Lung (tissue), 12 donors: Measurements from ENCODE around the gene UIMC1. TPM values are rescaled to one million over a fixed set of nuclear protein-coding genes. Genes with fewer than 3 reads are reported as not detected.

Experiments
- ATAC-seq: fragments of 200-7000 bp; cut with Tn5 transposase; one replicate; pipeline ENCODE4 v1.9.1; 2020; ENCODE audit warnings: moderate number of reproducible peaks; ENCODE audit not compliant: insufficient read depth, low FRiP score
- DNase-seq, 3 donors: peaks; one replicate each; pipeline ENCODE4 v3.0.0-alpha.2; 2013 to 2017
- H3K27ac ChIP-seq, 2 donors: one replicate each; pipeline ENCODE4 v1.5.1; 2013; ENCODE audit warnings: mild to moderate bottlenecking in 2 of 2, moderate library complexity in 2 of 2, control low read depth in 1 of 2, inconsistent platforms in 1 of 2, low read depth in 1 of 2, low read length in 1 of 2
- H3K27me3 ChIP-seq, 3 donors: one replicate each; pipeline ENCODE4 v1.5.1; 2013; ENCODE audit warnings: low read length in 2 of 3; ENCODE audit not compliant: control insufficient read depth in 3 of 3, insufficient read depth in 3 of 3
- H3K36me3 ChIP-seq, 4 donors: one replicate each; pipeline ENCODE4 v1.5.1; 2013; ENCODE audit warnings: low read length in 4 of 4, mild to moderate bottlenecking in 1 of 4, moderate library complexity in 1 of 4; ENCODE audit not compliant: control insufficient read depth in 4 of 4, insufficient read depth in 4 of 4
- H3K4me1 ChIP-seq, 5 donors: one replicate each; pipeline ENCODE4 v1.5.1; 2013; ENCODE audit warnings: low read length in 5 of 5, mild to moderate bottlenecking in 2 of 5, moderate library complexity in 1 of 5; ENCODE audit not compliant: control insufficient read depth in 5 of 5, insufficient read depth in 5 of 5
- H3K4me3 ChIP-seq: one replicate; pipeline ENCODE4 v1.5.1; 2013; ENCODE audit warnings: mild to moderate bottlenecking, control low read depth, moderate library complexity
- H3K9ac ChIP-seq, 2 donors: one replicate each; pipeline ENCODE4 v1.5.1; 2013; ENCODE audit warnings: low read length in 2 of 2, control low read depth in 1 of 2; ENCODE audit not compliant: insufficient read depth in 1 of 2
- H3K9me3 ChIP-seq, 4 donors: one replicate each; pipeline ENCODE4 v1.5.1; 2013; ENCODE audit warnings: low read length in 3 of 4, mild to moderate bottlenecking in 1 of 4, moderate library complexity in 1 of 4; ENCODE audit not compliant: control insufficient read depth in 4 of 4, insufficient read depth in 3 of 4
- WGBS, 2 donors: extraction: QIAGEN DNeasy Blood & Tissue Kit; methylation state at CpG; one replicate each; pipeline ENCODE4 v1.1.7; 2013; 5-methylcytosine and 5-hydroxymethylcytosine counted together
- polyA plus RNA-seq, 2 donors: library from polyadenylated mRNA; stranded (reverse); fragments of 200-250 nt; gene quantifications; one replicate each; pipeline ENCODE4 v1.2.1, GENCODE V29; 2013
- total RNA-seq, 2 donors: library from RNA; depleted of rRNA in 1 of 2; stranded (reverse); fragments of >200 nt in 1 of 2; gene quantifications; one replicate each; pipeline ENCODE4 v1.2.1, GENCODE V29; 2014 to 2021
- TF ChIP-seq, protein P1 (sequence below): IDR thresholded peaks from 2 replicates; pipeline ENCODE4 v1.5.1; 2012; ENCODE audit warnings: mild to moderate bottlenecking; ENCODE audit errors: control extremely low read depth, extremely low read depth
- donor health status: control.
- donor health status: control.
- donor health status: Bipolar disorder and iron deficiency.
- donor health status: healthy.
- donor health status: DM: yes; HTN: yes; CAD: no.

The UIMC1 gene
- total and polyA plus RNA-seq, 4 donors: 21.6 to 50.8 (median 27.9) TPM

DNA sequence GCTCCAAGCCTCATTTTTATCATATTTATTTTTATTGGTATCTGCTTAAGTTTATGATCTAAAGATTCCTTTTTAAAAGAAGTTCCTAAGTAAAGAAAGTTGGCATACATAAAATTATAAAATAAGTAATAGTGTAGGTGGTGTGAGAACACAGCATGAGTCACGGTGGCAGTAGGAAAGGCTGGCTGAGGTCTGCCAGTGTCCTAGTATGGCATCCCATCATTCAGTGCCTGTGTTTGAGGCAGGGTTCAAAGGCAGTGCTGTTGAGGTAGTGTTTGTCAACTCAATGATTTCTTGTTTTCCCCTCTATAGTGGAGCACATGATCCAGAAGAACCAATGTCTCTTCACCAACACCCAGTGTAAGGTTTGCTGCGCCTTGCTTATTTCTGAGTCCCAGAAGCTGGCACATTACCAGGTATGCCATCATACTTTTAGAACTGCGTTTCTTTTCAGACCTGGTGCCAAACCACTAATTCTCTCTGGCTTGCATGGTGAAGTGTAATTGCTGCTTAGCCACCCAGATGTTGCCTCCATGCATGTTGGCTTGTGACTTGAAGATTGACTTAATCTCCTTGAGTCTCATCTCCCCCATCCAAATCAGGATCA, 34.3 kb upstream of the UIMC1 start:
- ATAC-seq (no peak), DNase-seq (no peak)
- H3K27me3 ChIP-seq: no peaks in the 10 kb centered on the region
- peaks cover 0 to 4% (median 0%) of the 10 kb centered on the region in 5 donors for H3K4me1 ChIP-seq
- no peak overlapping the region for H3K4me3 ChIP-seq
- H3K9me3 ChIP-seq: no peaks in the 10 kb centered on the region
- no peak overlapping the region for H3K9ac ChIP-seq
- TF ChIP-seq, protein P1, sequence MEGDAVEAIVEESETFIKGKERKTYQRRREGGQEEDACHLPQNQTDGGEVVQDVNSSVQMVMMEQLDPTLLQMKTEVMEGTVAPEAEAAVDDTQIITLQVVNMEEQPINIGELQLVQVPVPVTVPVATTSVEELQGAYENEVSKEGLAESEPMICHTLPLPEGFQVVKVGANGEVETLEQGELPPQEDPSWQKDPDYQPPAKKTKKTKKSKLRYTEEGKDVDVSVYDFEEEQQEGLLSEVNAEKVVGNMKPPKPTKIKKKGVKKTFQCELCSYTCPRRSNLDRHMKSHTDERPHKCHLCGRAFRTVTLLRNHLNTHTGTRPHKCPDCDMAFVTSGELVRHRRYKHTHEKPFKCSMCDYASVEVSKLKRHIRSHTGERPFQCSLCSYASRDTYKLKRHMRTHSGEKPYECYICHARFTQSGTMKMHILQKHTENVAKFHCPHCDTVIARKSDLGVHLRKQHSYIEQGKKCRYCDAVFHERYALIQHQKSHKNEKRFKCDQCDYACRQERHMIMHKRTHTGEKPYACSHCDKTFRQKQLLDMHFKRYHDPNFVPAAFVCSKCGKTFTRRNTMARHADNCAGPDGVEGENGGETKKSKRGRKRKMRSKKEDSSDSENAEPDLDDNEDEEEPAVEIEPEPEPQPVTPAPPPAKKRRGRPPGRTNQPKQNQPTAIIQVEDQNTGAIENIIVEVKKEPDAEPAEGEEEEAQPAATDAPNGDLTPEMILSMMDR: no peak
- peaks cover 17 to 24% (median 20%) of the 10 kb centered on the region in 4 donors for H3K36me3 ChIP-seq
- no peak overlapping the region for H3K27ac ChIP-seq
- 76 to 88% methylated on average over 3 of the region's 3 CpGs for WGBS, 2 donors

DNA sequence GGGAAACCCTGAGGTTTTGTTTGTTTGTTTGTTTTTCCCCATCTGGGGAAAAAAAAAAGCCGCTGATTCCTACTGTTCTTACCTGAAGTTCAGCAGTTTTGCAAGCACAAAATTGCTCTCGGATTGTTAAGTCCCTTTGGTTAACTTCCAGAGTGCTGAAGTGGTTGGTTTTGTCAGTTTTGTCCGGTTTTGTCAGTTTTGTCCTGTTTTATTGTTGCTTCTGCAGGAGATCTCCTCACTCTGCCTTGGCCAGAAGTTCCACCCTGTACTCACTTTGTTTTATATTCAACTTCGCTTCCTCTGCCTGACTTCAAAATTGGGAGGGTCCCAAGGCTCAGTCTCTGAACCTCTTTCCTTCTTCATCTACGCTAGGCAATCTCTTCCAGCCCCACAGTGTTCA, 30.3 kb upstream of the UIMC1 start:
- Histone ChIP-seq H3K36me3 (peaks cover 4 to 19% (median 5%) of the 10 kb centered on the region in 4 donors), H3K9ac (no peak overlapping the region), H3K27ac (no peak overlapping the region), H3K27me3 (no peaks in the 10 kb centered on the region), H3K4me1 (peaks cover 0 to 4% (median 0%) of the 10 kb centered on the region in 5 donors), H3K4me3 (no peak overlapping the region), H3K9me3 (peaks cover 0 to 2% (median 0%) of the 10 kb centered on the region in 4 donors)
- WGBS, 2 donors: 79 to 88% methylated on average over 5 of the region's 5 CpGs
- TF ChIP-seq, protein P1: no peak
- ATAC-seq: no peak
- no peak for DNase-seq

DNA sequence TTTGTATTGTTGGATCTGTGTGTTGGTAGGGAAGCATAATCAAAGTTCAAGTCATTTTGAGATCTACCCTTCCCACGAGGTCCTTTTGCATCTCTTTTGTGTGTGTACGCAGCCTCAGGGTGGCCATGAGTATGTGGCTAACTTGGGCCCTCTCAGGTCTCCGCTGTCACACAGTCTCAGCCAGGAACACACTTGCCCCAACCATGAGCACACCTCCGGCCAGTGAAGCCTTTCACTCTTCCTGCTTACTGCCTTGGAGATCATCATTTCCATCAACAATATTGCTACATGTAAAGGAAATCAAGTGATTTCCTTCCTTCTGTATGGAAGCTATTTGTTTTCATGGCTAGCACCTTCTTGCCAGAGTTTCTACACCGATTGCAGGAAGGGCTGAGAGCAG, 29.9 kb upstream of the UIMC1 start:
- 55 to 66% methylated on average over 5 of the region's 5 CpGs for WGBS, 2 donors
- no peak for ATAC-seq

More for the DNA sequence above, 29.9 kb upstream of the UIMC1 start:
- TF ChIP-seq, protein P1: no peak
- Histone ChIP-seq H3K27ac (no peak overlapping the region), H3K27me3 (no peaks in the 10 kb centered on the region), H3K4me3 (no peak overlapping the region), H3K36me3 (peaks cover 0 to 15% (median 2%) of the 10 kb centered on the region in 4 donors), H3K9ac (no peak overlapping the region), H3K4me1 (peaks cover 0 to 4% (median 0%) of the 10 kb centered on the region in 5 donors), H3K9me3 (peaks cover 0 to 2% (median 0%) of the 10 kb centered on the region in 4 donors)
- no peak for DNase-seq
